HEK293 (cell line): Measurements from ENCODE around the gene JTB.

ENCODE experiments used
- KLF1 ChIP-seq: fragments of 450-650 bp; formaldehyde crosslinking; IDR thresholded peaks from 2 replicates; pipeline ENCODE4 v1.5.1; 2016; ENCODE audit warnings: missing biosample characterization, missing genetic modification characterization
- KLF9 ChIP-seq: fragments of 450-650 bp; formaldehyde crosslinking; IDR thresholded peaks from 2 replicates; pipeline ENCODE4 v1.5.1; 2016; ENCODE audit warnings: missing biosample characterization, missing genetic modification characterization, low read depth
- PBX3 ChIP-seq: sonication (generic); formaldehyde crosslinking; IDR thresholded peaks from 2 replicates; pipeline ENCODE4 v1.8.1; 2022; ENCODE audit warnings: mild to moderate bottlenecking, moderate library complexity, missing genetic modification reagents
- PRDM2 ChIP-seq: fragments of 450-650 bp; formaldehyde crosslinking; IDR thresholded peaks from 2 replicates; pipeline ENCODE4 v1.5.1; 2016; ENCODE audit warnings: missing biosample characterization, missing genetic modification characterization, borderline replicate concordance
- SCRT1 ChIP-seq: fragments of 450-650 bp; formaldehyde crosslinking; IDR thresholded peaks from 2 replicates; pipeline ENCODE4 v1.5.1; 2016; ENCODE audit warnings: missing biosample characterization, missing genetic modification characterization, borderline replicate concordance
- ZBTB1 ChIP-seq: fragments of 450-650 bp; formaldehyde crosslinking; IDR thresholded peaks from 2 replicates; pipeline ENCODE4 v1.5.1; 2016; ENCODE audit warnings: missing biosample characterization, missing genetic modification characterization
- ZFP69B ChIP-seq: fragments of 450-650 bp; formaldehyde crosslinking; IDR thresholded peaks from 2 replicates; pipeline ENCODE4 v1.5.1; 2016; ENCODE audit warnings: missing biosample characterization, missing genetic modification characterization
- ZIC2 ChIP-seq: fragments of 450-650 bp; formaldehyde crosslinking; IDR thresholded peaks from 2 replicates; pipeline ENCODE4 v1.5.1; 2016; ENCODE audit warnings: missing biosample characterization, missing genetic modification characterization
- ZNF132 ChIP-seq: fragments of 450-650 bp; formaldehyde crosslinking; IDR thresholded peaks from 2 replicates; pipeline ENCODE4 v1.5.1; 2017; ENCODE audit warnings: missing biosample characterization, missing genetic modification characterization, borderline replicate concordance
- ZNF138 ChIP-seq: fragments of 450-650 bp; formaldehyde crosslinking; IDR thresholded peaks from 2 replicates; pipeline ENCODE4 v1.5.1; 2016; ENCODE audit warnings: missing biosample characterization, missing genetic modification characterization, borderline replicate concordance
- ZNF366 ChIP-seq: fragments of 450-650 bp; formaldehyde crosslinking; conservative IDR thresholded peaks from 2 replicates; pipeline ENCODE4 v1.5.1; 2016; ENCODE audit warnings: missing biosample characterization, missing genetic modification characterization
- ZNF398 ChIP-seq: fragments of 450-650 bp; formaldehyde crosslinking; IDR thresholded peaks from 2 replicates; pipeline ENCODE4 v1.5.1; 2017; ENCODE audit warnings: missing biosample characterization, missing genetic modification characterization
- ZNF544 ChIP-seq: fragments of 450-650 bp; formaldehyde crosslinking; IDR thresholded peaks from 2 replicates; pipeline ENCODE4 v1.5.0; 2017; ENCODE audit warnings: missing biosample characterization, missing genetic modification characterization
- ZNF585B ChIP-seq: fragments of 450-650 bp; formaldehyde crosslinking; IDR thresholded peaks from 2 replicates; pipeline ENCODE4 v1.5.1; 2016; ENCODE audit warnings: missing biosample characterization, missing genetic modification characterization
- ZNF596 ChIP-seq: fragments of 450-650 bp; IDR thresholded peaks from 2 replicates; pipeline ENCODE4 v1.5.0; 2018; ENCODE audit warnings: missing biosample characterization, mild to moderate bottlenecking, missing genetic modification characterization, moderate library complexity
- ZNF623 ChIP-seq: fragments of 450-650 bp; formaldehyde crosslinking; IDR thresholded peaks from 2 replicates; pipeline ENCODE4 v1.5.1; 2016; ENCODE audit warnings: missing biosample characterization, missing genetic modification characterization
- ZNF692 ChIP-seq: fragments of 450-650 bp; formaldehyde crosslinking; IDR thresholded peaks from 2 replicates; pipeline ENCODE4 v1.5.1; 2016; ENCODE audit warnings: missing biosample characterization, missing genetic modification characterization
- ZNF768 ChIP-seq: fragments of 450-650 bp; formaldehyde crosslinking; IDR thresholded peaks from 2 replicates; pipeline ENCODE4 v1.5.1; 2018; ENCODE audit warnings: missing biosample characterization, mild to moderate bottlenecking, missing genetic modification characterization
- ZNF777 ChIP-seq: fragments of 450-650 bp; formaldehyde crosslinking; IDR thresholded peaks from 2 replicates; pipeline ENCODE4 v1.5.1; 2017; ENCODE audit warnings: missing biosample characterization, missing genetic modification characterization, borderline replicate concordance
- ZNF785 ChIP-seq: fragments of 450-650 bp; formaldehyde crosslinking; IDR thresholded peaks from 2 replicates; pipeline ENCODE4 v1.5.1; 2016; ENCODE audit warnings: missing biosample characterization, missing genetic modification characterization
- ZNF837 ChIP-seq: fragments of 450-650 bp; formaldehyde crosslinking; IDR thresholded peaks from 2 replicates; pipeline ENCODE4 v1.5.1; 2016; ENCODE audit warnings: missing biosample characterization, missing genetic modification characterization
- ZSCAN16 ChIP-seq: fragments of 450-650 bp; formaldehyde crosslinking; IDR thresholded peaks from 2 replicates; pipeline ENCODE4 v1.5.1; 2016; ENCODE audit warnings: missing biosample characterization, missing genetic modification characterization
- ZSCAN23 ChIP-seq: fragments of 450-650 bp; formaldehyde crosslinking; IDR thresholded peaks from 2 replicates; pipeline ENCODE4 v1.5.1; 2016; ENCODE audit warnings: missing biosample characterization, missing genetic modification characterization
- ZSCAN30 ChIP-seq: fragments of 450-650 bp; IDR thresholded peaks from 2 replicates; pipeline ENCODE4 v1.5.1; 2018; ENCODE audit warnings: missing biosample characterization, mild to moderate bottlenecking, missing genetic modification characterization, moderate library complexity
- TF ChIP-seq, protein P1 (sequence below): fragments of 450-650 bp; formaldehyde crosslinking; IDR thresholded peaks from 2 replicates; pipeline ENCODE4 v1.5.1; 2016; ENCODE audit warnings: missing biosample characterization, missing genetic modification characterization, borderline replicate concordance
- TF ChIP-seq, protein P2 (sequence below): fragments of 450-650 bp; formaldehyde crosslinking; IDR thresholded peaks from 2 replicates; pipeline ENCODE4 v1.5.1; 2016; ENCODE audit warnings: missing biosample characterization, missing genetic modification characterization

The JTB gene

DNA sequence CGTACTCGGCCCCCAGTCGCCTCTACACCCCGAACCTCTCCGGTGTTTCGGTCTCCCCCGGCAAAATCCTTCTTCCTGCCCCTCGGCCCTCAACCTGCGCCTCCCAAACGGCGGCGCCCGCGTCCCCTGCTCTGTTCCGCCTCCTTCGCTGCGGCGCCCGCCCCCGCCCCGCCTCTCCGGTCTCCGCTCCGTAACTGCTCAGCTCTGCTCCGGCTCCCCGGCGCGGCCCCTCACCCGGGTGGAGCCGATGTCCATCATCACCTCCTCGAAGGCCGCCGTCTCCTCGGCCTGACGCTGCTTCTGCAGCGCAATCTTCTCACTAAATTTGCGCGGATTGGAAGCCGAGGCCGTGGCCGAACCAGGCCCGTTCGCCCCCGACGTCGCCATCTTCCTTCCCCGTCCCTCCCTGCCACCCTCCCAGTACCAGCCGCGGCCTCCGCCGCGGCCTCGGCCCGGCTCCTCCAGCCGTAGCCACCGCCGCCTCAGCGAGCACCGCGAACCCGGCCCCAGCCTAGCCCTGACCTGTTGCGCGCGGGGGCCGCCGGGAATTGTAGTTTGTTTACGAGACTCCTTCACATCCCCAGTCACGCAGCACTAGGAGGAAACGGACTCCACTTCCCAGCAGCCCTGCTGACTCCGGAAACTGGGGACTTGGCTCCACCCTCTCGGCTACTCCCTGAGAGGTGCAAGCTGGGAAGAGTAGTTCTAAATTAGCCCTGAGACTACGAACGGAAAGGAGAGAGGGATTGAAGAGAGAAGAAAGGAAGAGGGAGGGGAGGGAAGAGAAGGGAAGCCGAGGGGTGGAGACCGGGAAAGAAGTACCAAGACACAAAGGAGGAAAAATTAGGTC, 19.1 kb downstream of the JTB start, which contains the start of gene CRTC2 (continued):
- TF ChIP-seq, protein P1, sequence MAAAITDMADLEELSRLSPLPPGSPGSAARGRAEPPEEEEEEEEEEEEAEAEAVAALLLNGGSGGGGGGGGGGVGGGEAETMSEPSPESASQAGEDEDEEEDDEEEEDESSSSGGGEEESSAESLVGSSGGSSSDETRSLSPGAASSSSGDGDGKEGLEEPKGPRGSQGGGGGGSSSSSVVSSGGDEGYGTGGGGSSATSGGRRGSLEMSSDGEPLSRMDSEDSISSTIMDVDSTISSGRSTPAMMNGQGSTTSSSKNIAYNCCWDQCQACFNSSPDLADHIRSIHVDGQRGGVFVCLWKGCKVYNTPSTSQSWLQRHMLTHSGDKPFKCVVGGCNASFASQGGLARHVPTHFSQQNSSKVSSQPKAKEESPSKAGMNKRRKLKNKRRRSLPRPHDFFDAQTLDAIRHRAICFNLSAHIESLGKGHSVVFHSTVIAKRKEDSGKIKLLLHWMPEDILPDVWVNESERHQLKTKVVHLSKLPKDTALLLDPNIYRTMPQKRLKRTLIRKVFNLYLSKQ (tag by site-specific recombination), result no peak
- peak; percentile 84 for TF ChIP-seq KLF1 (tag by site-specific recombination)
- TF ChIP-seq ZNF692 (tag by site-specific recombination), result peak; percentile 87
- no peak for TF ChIP-seq ZNF132 (tag by site-specific recombination)
- TF ChIP-seq SCRT1, result peak; percentile 100
- peak; percentile 46; the same call in 1 of the 2 replicates for TF ChIP-seq ZNF398 (tag by site-specific recombination)
- no peak; the same call in 1 of the 2 replicates for TF ChIP-seq ZNF837
- no peak for TF ChIP-seq ZNF138
- peak; percentile 100 for TF ChIP-seq ZNF366 (tag by site-specific recombination)
- TF ChIP-seq PRDM2, result no peak
- peak; percentile 23; the same call in 1 of the 2 replicates for TF ChIP-seq ZIC2
- TF ChIP-seq, protein P2, sequence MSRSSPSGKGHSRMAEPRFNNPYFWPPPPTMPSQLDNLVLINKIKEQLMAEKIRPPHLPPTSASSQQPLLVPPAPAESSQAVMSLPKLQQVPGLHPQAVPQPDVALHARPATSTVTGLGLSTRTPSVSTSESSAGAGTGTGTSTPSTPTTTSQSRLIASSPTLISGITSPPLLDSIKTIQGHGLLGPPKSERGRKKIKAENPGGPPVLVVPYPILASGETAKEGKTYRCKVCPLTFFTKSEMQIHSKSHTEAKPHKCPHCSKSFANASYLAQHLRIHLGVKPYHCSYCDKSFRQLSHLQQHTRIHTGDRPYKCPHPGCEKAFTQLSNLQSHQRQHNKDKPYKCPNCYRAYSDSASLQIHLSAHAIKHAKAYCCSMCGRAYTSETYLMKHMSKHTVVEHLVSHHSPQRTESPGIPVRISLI (tag by site-specific recombination), result no peak
- TF ChIP-seq ZSCAN16 (tag by site-specific recombination), result no peak; the same call in 1 of the 2 replicates
- no peak for TF ChIP-seq ZNF544 (tag by site-specific recombination)
- TF ChIP-seq ZNF623 (tag by site-specific recombination), result no peak
- TF ChIP-seq ZFP69B (tag by site-specific recombination), result peak; percentile 70; the same call in 1 of the 2 replicates
- no peak for TF ChIP-seq ZNF585B
- no peak for TF ChIP-seq ZNF596 (tag by site-specific recombination)
- TF ChIP-seq ZNF768, result no peak
- TF ChIP-seq PBX3, result peak; percentile 45; the same call in 1 of the 2 replicates
- TF ChIP-seq ZBTB1, result no peak
- TF ChIP-seq ZSCAN23 (tag by site-specific recombination), result 0 out of 2 replicates have a peak, but pooled peaks have one; percentile 60
- peak; percentile 95 for TF ChIP-seq KLF9
- TF ChIP-seq ZSCAN30, result peak; percentile 90
- 0 out of 2 replicates have a peak, but pooled peaks have one; percentile 53 for TF ChIP-seq ZNF777 (tag by site-specific recombination)
- TF ChIP-seq ZNF785 (tag by site-specific recombination), result no peak
